Measurements from ENCODE around the gene HOXB4. TPM values are rescaled to one million over a fixed set of nuclear protein-coding genes. Genes with fewer than 3 reads are reported as not detected.
"Not testable (repeated sequence)": the region's sequence is repeated elsewhere in the genome, so short reads cannot be mapped to it uniquely, and the experiment has no call there.

Gene HOXB4
- total RNA-seq, 1 experiment from 2014 or later, result 0.67 TPM

- not testable (repeated sequence) for DNase-seq (ENCODE audit: extremely low read depth, low read depth)
Measured at GRCh38 chr17:48535793-48536559, 42.2 kb downstream of the HOXB4 start.

DNA sequence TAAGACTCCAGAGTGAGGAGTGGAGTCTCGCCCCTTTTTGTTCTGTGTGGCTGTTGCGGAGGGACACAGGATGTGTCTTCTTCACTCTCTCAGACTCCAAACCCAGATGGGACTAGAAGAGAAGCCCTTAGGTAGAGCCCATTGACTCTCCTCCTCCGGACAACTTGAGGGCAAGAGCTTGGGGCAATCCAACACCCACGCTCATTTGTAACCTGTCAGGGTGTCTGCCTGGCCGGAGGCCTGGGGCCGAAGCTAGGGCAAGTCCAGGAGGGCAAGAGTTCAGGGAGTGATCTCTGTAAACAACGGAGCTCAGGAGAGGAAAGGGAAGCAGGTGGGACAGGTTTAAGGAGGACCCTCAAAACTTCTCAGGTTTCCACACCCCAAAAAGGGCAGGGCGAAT is 45.9 kb downstream of the HOXB4 start:
- no peak for DNase-seq (ENCODE audit: extremely low read depth, low read depth)

DNA sequence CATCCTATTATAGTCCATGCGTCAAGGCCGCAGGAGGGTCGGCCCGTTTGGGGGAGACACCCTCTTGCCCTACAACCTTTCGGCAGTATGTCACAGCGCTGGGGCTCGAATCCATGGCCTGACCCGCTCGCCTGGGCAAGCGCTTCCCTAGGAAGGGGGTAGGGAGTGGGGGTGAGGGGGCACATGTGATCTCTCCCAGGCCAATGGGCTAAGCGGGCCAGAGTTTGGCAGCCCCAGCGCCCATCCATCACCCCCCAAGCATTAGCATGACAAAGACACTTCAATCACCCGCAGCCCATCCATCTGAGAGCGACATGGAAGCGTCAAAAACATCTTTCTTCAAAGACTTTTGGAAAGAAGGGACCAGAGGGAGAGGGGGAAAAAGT is 47.3 kb downstream of the HOXB4 start, which contains the start of gene HOXB1:
Gene HOXB1, minus strand, starts transcription at position 125 of the 386 bp plus-strand sequence. Its CDS starts 107 bp downstream, at position 18.
- DNase-seq (ENCODE audit: extremely low read depth, low read depth), result no peak

GRCh38 chr17:48530208-48530886 is 47.8 kb downstream of the HOXB4 start:
- no peak for DNase-seq (ENCODE audit: extremely low read depth, low read depth)

GRCh38 chr17:48529683-48530009 is 48.5 kb downstream of the HOXB4 start:
- DNase-seq (ENCODE audit: extremely low read depth, low read depth), result no peak

GRCh38 chr17:48528936-48529682 is 49.0 kb downstream of the HOXB4 start:
- no peak for DNase-seq (ENCODE audit: extremely low read depth, low read depth)

DNA sequence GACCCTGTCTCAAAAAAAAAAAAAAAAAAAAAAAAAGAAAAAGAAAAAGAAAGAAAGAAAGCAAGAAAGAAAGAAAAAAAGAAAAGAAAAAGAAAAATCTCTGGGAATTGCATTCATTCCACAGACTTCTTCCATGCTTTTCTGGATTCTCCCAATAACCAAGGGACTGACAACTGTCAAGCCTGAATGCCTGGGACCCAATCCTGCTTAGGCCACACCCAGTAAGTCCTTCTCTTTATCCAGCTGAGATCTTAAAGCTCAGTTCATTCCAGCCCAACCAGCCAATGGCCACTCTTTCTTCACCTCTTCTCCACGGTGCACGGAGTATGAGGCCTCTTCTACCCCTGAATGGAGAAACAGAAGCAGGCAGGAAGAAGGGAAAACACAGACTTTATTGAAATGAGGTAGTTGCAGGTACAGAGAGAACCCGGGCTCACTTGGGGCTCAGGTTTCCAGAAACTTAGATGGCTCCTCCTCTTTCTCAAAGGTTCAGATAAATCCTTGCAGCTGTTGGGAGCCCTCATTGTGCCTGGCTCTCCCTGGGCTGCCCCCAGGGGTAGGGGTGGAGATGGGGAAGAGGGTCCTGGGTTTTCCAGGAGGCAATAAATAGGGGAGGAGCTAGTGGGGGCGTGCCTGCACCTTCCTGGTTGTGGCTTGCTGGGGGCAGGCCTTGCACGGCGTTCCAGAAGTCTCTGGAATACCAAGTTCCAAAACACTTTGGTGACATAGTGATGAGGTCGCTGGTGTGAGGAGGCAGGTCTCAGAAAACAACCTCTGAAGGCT is 49.8 kb downstream of the HOXB4 start:
- DNase-seq (ENCODE audit: extremely low read depth, low read depth), result no peak

DNA sequence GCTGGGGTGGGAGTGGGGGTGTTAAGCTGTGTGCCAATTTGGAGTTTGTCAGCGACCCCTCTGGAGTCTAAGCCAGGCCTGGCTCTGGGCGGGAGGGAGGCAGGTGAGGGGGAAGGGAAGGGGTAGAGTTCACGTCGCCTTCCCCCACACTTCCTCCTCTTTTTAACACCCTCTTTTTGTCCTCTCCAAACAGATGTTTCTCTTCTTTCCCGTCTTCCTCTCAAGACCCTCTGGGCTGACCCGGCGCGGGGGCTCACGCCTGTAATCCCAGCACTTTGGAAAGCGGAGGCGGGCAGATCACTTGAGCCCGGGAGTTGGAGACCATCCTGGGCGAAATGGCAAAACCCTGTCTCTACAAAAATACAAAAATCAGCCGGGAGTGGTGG is 50.6 kb downstream of the HOXB4 start:
- DNase-seq (ENCODE audit: extremely low read depth, low read depth), result no peak

- DNase-seq (ENCODE audit: extremely low read depth, low read depth), result no peak
Measured at GRCh38 chr17:48526608-48527546, 51.3 kb downstream of the HOXB4 start.

Other genes starting within 250 kb of the HOXB4 start
- 0.20 TPM in 1 of 2 replicates, not detected in the other for gene SKAP1, start 148.1 kb downstream of the HOXB4 start, total RNA-seq (2014; rRNA removed; shearing (Covaris generic))
- not detected in 2 replicates for gene HOXB1, start 47.3 kb downstream of the HOXB4 start, total RNA-seq (2014; rRNA removed; shearing (Covaris generic))
- 0.52 TPM in 1 of 2 replicates, not detected in the other for gene HOXB2, start 33.2 kb downstream of the HOXB4 start, total RNA-seq (2014; rRNA removed; shearing (Covaris generic))
- gene HOXB3, start 11.9 kb upstream of the HOXB4 start, total RNA-seq (2014; rRNA removed; shearing (Covaris generic)), result 1.4 and 5.3 TPM in 2 replicates
- gene HOXB5, start 15.4 kb upstream of the HOXB4 start, total RNA-seq (2014; rRNA removed; shearing (Covaris generic)), result 2.3 TPM in 2 replicates
- 11.6 and 13.7 TPM in 2 replicates for gene HOXB6, start 26.6 kb upstream of the HOXB4 start, total RNA-seq (2014; rRNA removed; shearing (Covaris generic))
- gene HOXB7, start 32.7 kb upstream of the HOXB4 start, total RNA-seq (2014; rRNA removed; shearing (Covaris generic)), result 12.3 and 13.0 TPM in 2 replicates
- gene HOXB8, start 36.9 kb upstream of the HOXB4 start, total RNA-seq (2014; rRNA removed; shearing (Covaris generic)), result 0.52 and 1.2 TPM in 2 replicates
- gene HOXB9, start 48.0 kb upstream of the HOXB4 start, total RNA-seq (2014; rRNA removed; shearing (Covaris generic)), result 22.2 and 24.7 TPM in 2 replicates
- gene PRAC1, start 144.2 kb upstream of the HOXB4 start, total RNA-seq (2014; rRNA removed; shearing (Covaris generic)), result not detected in 2 replicates
- gene PRAC2, start 144.8 kb upstream of the HOXB4 start, total RNA-seq (2014; rRNA removed; shearing (Covaris generic)), result not detected in 2 replicates
- 1.9 and 2.0 TPM in 2 replicates for gene HOXB13, start 150.4 kb upstream of the HOXB4 start, total RNA-seq (2014; rRNA removed; shearing (Covaris generic))
- gene TTLL6, start 238.9 kb upstream of the HOXB4 start, total RNA-seq (2014; rRNA removed; shearing (Covaris generic)), result not detected in 2 replicates

Measured in NCI-H460 (cell line).